Lower leg skin (tissue), 3 donors: ENCODE measurements around the gene STPG2.

ENCODE experiments used
- CTCF ChIP-seq, 3 donors: fragments of 450-650 bp; IDR thresholded peaks; one replicate each; pipeline ENCODE4 v1.5.1; 2016; ENCODE audit warnings: antibody characterized with exemption in 3 of 3, mild to moderate bottlenecking in 3 of 3, moderate library complexity in 2 of 3
- POLR2A ChIP-seq, 2 donors: fragments of 450-650 bp; IDR thresholded peaks; one replicate each; pipeline ENCODE4 v1.6.1; 2016 to 2017; ENCODE audit warnings: antibody characterized with exemption in 2 of 2, mild to moderate bottlenecking in 1 of 2, moderate library complexity in 1 of 2

GRCh38 chr4:97605932-97606331 is 537.3 kb downstream of the STPG2 start:
- TF ChIP-seq CTCF (IDR thresholded peaks at IDR 0.05) = no peak
- TF ChIP-seq POLR2A (IDR thresholded peaks at IDR 0.05) = no peak
